ENCODE results near the gene ZNF559. TPM values are rescaled to one million over a fixed set of nuclear protein-coding genes. Genes with fewer than 3 reads are reported as not detected.

The ZNF559 gene
- total and polyA plus RNA-seq, 8 donors: 7.3 to 52.2 (median 14.4) TPM

DNA sequence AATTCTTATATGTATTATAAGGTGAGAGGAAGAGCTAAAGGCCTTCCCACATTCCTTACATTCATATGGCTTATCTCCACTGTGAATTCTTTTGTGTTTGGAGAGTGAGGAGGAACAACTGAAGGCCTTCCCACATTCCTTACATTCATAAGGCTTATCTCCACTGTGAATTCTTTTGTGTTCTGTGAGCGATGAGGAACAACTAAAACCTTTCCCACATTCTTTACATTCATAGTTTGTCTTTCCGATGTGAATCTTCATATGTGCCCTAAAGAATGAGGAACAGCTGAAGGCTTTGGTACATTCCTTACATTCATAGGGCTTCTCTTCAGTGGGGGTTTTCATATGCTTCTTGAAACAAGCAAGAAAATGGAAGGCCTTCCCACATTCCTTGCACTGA lies 27.6 kb upstream of the ZNF559 start:
- DNase-seq: no peak
- 84 to 95% (median 92%) methylated on average over 2 of the region's 2 CpGs for WGBS, 5 donors
- Histone ChIP-seq H3K4me3 (no peak overlapping the region), H3K4me1 (no peaks in the 10 kb centered on the region), H3K9me3 (peaks cover 83 to 100% (median 96%) of the 10 kb centered on the region in 4 donors), H3K36me3 (peaks cover 83 to 100% (median 93%) of the 10 kb centered on the region in 4 donors), H3K27ac (no peak overlapping the region), H3K27me3 (no peaks in the 10 kb centered on the region)
- intact Hi-C loops (cut with DNase I; ENCODE audit: low total_unique reads): no loop called here
- TF ChIP-seq POLR2AphosphoS5 (IDR thresholded peaks at IDR 0.05): no peak

DNA sequence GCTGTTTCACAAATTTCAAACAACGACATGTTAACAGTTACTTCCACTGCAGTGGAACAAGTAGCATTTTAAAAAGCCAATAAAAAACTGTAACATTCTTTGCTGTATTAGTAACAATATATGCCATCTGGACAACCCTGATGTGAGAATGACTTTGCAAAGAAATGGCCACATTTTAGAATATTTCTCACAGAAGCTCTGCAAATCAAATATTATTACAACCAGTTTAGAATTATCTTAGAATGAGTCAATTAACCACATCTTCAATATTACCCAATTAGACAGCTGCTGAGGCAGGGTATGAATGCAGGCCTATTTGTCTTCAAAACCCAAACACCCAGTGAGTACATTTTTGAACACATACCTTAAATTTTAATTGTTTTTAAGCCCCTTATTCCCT lies 17.5 kb upstream of the ZNF559 start:
- Histone ChIP-seq H3K27ac (no peak overlapping the region), H3K9me3 (peaks cover 5 to 42% (median 26%) of the 10 kb centered on the region in 4 donors), H3K36me3 (peaks cover 33 to 51% (median 38%) of the 10 kb centered on the region in 4 donors), H3K4me3 (no peak overlapping the region), H3K27me3 (no peaks in the 10 kb centered on the region), H3K4me1 (peaks cover 0 to 24% (median 21%) of the 10 kb centered on the region in 4 donors)
- intact Hi-C loops (cut with DNase I; ENCODE audit: low total_unique reads): no loop called here
- no peak for DNase-seq
- WGBS, 5 donors: 82 to 100% (median 93%) methylated on average over 1 of the region's 1 CpG
- TF ChIP-seq EP300 (IDR thresholded peaks at IDR 0.05) (no peak), POLR2A (IDR thresholded peaks at IDR 0.05) (no peak), POLR2AphosphoS5 (IDR thresholded peaks at IDR 0.05) (no peak)
- TF ChIP-seq, protein P1, sequence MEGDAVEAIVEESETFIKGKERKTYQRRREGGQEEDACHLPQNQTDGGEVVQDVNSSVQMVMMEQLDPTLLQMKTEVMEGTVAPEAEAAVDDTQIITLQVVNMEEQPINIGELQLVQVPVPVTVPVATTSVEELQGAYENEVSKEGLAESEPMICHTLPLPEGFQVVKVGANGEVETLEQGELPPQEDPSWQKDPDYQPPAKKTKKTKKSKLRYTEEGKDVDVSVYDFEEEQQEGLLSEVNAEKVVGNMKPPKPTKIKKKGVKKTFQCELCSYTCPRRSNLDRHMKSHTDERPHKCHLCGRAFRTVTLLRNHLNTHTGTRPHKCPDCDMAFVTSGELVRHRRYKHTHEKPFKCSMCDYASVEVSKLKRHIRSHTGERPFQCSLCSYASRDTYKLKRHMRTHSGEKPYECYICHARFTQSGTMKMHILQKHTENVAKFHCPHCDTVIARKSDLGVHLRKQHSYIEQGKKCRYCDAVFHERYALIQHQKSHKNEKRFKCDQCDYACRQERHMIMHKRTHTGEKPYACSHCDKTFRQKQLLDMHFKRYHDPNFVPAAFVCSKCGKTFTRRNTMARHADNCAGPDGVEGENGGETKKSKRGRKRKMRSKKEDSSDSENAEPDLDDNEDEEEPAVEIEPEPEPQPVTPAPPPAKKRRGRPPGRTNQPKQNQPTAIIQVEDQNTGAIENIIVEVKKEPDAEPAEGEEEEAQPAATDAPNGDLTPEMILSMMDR (IDR thresholded peaks at IDR 0.05): no peak

DNA sequence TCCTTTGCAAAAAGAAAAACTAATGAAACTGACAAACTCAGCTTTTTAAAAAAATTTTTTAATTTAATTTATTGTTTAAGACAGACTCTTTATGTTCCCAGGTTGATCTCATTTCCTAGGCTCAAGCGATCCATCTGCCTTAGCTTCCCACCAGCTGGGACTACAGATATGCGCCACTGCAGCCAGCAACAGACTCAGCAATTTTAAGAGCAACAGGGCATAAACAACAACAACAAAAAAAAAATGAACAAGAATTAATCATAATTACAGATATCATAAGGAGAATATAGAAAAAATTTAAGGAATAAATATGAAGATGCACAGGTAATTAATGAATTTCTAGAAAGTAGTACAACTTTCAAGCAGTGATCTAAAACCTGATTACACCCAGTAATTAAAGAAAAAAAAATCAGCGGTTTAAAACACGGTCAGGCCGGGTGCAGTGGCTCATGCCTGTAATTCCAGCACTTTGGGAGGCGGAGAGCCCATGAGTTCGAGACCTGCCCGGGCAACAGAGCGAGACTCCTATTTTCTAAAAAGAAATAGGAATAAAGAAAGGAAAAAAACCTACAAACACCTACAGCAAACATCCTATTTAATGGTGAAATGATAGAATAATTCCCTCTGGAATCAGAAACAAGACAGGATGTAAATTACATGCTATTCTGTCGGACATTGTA lies 15.7 kb upstream of the ZNF559 start:
- Histone ChIP-seq H3K4me1 (peaks cover 0 to 24% (median 21%) of the 10 kb centered on the region in 4 donors), H3K36me3 (peaks cover 17 to 33% (median 20%) of the 10 kb centered on the region in 4 donors), H3K9me3 (peaks cover 3 to 29% (median 17%) of the 10 kb centered on the region in 4 donors), H3K4me3 (peak overlapping the region; percentile 64 to 93 (median 80)), H3K27ac (no peak overlapping the region), H3K27me3 (no peaks in the 10 kb centered on the region)
- no peak for DNase-seq
- intact Hi-C loops (cut with DNase I; ENCODE audit: low total_unique reads): no loop called here
- WGBS, 5 donors: 68 to 75% (median 70%) methylated on average over 10 of the region's 10 CpGs
- TF ChIP-seq POLR2A (IDR thresholded peaks at IDR 0.05): no peak

DNA sequence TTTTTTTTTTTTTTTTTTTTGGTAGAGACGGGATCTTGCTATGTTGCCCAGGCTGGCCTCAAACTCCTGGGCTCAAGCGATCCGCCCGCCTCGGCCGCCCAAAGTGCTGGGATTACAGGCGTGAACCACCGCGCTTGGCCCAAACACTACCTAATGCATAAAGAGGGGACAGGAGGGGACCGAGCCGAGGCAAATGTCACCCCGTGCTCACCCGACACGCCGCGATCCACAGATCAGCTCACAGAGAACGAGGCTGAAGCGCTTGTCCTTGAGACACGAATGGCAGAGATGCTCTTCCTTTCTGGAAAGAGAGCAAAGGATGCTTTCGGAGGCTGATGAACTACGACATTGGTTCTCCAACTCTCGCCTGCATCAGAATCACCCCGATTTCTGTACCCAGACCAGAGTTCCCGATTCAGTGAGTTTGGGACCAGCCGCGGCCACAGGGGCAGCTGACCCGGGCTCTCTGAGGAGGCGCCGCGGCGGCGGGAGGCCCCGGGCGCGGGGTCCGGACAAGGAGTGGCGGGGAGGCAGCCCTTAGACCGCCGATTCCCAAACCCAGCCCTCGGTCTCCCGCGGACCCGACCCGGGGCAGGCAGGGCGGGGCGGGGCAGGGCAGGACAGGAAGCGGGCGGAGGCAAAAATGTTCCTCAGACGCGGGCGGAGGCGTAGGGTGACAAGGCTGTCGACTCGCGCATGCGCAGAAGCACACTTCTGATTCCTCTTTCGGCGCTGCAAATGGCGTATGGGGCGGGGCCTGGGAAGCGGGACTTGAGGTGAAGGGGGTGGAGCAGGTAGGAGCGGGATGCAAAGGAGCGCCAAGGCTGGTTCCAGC lies 14.6 kb upstream of the ZNF559 start, which contains the start of gene ZNF699:
TSS of gene ZNF699 (minus strand) at position 700 of the 835 bp plus-strand sequence. CDS start 4,719 bp downstream, outside the sequence.
- Histone ChIP-seq H3K27ac (peak within 1 kb of the TSS; percentile 92 to 98 (median 97)), H3K36me3 (peaks cover 5 to 21% (median 9%) of the 10 kb centered on the region in 4 donors), H3K27me3 (no peaks in the 10 kb centered on the region), H3K4me1 (peaks cover 0 to 24% (median 21%) of the 10 kb centered on the region in 4 donors), H3K4me3 (peak within 1 kb of the TSS; percentile 64 to 93 (median 80)), H3K9me3 (peaks cover 3 to 29% (median 14%) of the 10 kb centered on the region in 4 donors)
- TF ChIP-seq POLR2A (IDR thresholded peaks at IDR 0.05) (peak in 1 of 4 donors; percentile 16), POLR2AphosphoS5 (IDR thresholded peaks at IDR 0.05) (peak; percentile 61 to 89 (median 74)), EP300 (IDR thresholded peaks at IDR 0.05) (no peak)
- TF ChIP-seq, protein P1 (IDR thresholded peaks at IDR 0.05): no peak
- 0 to 1% (median 1%) methylated on average over 49 to 63 of the region's 63 CpGs for WGBS, 5 donors
- intact Hi-C loops (cut with DNase I; ENCODE audit: low total_unique reads): no loop called here
- peak; percentile 99 for DNase-seq

DNA sequence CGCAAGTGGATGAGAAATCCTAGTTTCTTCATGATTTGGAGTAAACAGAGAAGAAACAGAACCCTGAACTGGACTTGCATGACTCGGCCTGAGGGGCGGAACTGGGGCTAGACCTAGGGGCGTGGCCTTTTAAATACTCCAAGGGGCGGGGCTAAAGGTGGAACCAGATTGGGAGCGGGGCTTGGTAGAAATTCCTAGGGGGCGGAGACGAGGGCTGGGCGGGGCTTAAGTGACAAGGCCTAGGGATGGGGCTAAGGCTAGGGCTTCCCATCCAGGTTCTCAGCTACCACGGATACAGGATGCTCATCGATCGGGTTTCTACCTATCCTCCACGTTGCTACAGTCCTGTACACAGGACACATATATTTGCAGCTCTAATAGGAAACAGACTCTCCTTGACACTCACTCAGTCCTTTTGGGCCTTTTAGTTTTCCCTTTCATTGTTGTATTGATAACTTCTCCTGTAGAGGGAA lies 14.0 kb upstream of the ZNF559 start:
- Histone ChIP-seq H3K9me3 (peaks cover under 1 to 31% (median 16%) of the 10 kb centered on the region in 4 donors), H3K27ac (peak overlapping the region; percentile 92 to 98 (median 97)), H3K4me3 (peak overlapping the region; percentile 64 to 93 (median 80)), H3K4me1 (peaks cover 0 to 24% (median 21%) of the 10 kb centered on the region in 4 donors), H3K36me3 (peaks cover 0 to 15% (median 3%) of the 10 kb centered on the region in 4 donors), H3K27me3 (no peaks in the 10 kb centered on the region)
- TF ChIP-seq POLR2AphosphoS5 (IDR thresholded peaks at IDR 0.05) (no peak), EP300 (IDR thresholded peaks at IDR 0.05) (no peak), POLR2A (IDR thresholded peaks at IDR 0.05) (no peak)
- TF ChIP-seq, protein P1 (IDR thresholded peaks at IDR 0.05): no peak
- 6 to 11% (median 10%) methylated on average over 13 of the region's 13 CpGs for WGBS, 5 donors
- intact Hi-C loops (cut with DNase I; ENCODE audit: low total_unique reads): no loop called here
- DNase-seq: peak in 1 of 2 donors; percentile 85
